AG08396 (cell line): ENCODE measurements around the gene POLD1.
"Not testable (repeated sequence)": the region's sequence is repeated elsewhere in the genome, so short reads cannot be mapped to it uniquely, and the experiment has no call there.

Experiments used
- DNase-seq: peaks from one replicate; pipeline ENCODE4 v3.0.0; 2012; ENCODE audit warnings: low spot score, mixed read lengths

The POLD1 gene

GRCh38 chr19:50435627-50436026, 51.5 kb downstream of the POLD1 start:
- no peak for DNase-seq

DNA sequence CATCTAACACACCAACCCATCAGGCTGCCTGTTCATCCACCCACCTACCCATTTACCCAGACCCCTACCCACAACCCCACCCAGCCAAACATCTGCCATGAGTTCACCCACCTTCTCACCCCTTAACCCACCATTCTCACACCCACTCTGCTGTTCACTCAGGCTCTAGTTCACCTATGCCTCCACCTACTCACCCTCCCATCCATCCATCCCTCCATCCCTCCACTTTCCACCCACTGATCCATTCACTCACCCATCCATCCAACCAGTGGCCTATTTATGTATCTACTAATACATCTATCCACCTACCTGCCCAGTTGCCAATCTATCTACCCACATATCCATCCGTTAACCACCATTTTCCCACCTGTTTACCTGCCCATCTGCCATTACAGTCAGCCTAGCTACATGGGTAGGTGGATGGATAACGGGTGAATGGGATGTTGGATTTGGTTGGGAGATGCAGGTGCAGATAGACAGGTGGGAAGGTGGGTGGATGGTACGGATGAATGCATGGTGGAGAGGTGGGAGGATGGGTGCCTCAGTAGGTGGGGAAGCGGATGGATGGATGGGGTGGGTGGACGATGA, 53.8 kb downstream of the POLD1 start:
- no peak for DNase-seq

DNA sequence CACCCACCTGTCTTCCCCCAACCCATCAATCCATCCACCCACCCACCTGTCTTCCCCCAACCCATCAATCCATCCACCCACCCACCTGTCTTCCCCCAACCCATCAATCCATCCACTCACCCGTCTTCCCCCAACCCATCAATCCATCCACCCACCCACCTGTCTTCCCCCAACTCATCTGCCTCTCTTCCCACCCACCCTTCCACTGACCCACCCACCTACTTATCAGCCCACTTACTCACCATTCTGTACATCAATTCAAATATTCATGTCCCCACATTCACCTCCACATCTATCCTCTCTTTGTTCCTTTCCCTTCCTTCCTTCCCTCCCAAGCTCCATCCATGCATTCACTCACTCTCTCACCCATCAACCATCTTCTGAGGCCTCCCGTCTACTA, 55.0 kb downstream of the POLD1 start:
- DNase-seq: not testable (repeated sequence)

GRCh38 chr19:50444059-50444458, 59.9 kb downstream of the POLD1 start:
- no peak for DNase-seq

DNA sequence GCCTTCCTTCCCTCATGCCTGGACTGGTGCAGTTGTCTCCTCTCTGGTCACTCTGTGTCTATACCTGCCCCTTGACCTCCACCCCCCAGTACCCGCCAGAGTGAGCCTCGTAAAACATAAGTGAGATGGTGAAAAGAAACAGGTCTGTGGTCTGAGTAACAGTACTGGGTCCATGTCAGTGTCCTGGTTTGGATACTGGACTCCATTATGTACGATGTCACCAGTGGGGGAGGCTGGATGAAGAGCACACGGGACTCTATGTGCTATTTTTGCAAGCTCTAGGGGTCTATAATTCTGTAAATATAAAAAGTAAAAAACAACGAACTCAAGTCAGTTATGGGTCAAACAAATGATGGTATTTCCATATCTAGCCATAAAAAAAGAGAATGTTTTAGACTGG, 62.9 kb downstream of the POLD1 start:
- DNase-seq: no peak

GRCh38 chr19:50447750-50448149, 63.6 kb downstream of the POLD1 start:
- no peak for DNase-seq

DNA sequence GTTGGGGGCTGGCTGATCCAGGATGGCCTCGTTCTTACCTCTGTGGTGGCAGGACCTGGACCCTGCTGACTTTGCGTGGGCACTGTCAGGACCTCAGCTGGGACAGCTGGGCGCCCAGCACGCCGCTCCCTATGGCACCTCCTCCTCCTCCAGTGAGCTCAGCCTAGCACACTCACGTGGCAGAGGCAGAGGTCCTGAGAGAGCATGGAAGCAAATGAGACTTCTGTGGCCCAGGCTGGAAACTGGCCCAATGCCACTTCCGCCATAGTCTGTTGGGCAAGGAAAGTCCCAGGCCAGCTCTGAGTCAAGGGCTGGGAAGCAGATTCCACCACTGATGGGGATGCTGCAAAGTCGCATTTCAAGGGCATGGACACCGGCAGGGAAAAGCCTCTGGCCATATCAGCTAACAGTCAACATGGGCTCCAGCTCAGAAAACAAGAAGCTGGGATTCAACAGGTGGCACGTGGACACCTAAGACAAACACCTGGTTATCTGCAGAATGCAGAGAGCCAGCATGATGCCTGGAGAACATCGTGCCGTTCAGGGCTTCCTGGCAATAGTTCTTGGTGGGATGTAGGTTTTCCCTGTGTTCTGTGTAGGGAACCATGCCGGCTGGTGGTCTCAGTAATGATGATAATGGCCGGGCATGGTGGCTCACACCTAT, 65.2 kb downstream of the POLD1 start:
- no peak for DNase-seq

GRCh38 chr19:50450369-50451222, 66.4 kb downstream of the POLD1 start:
- DNase-seq: no peak

GRCh38 chr19:50451223-50451534, 67.0 kb downstream of the POLD1 start:
- no peak for DNase-seq

- no peak for DNase-seq
These were observed 69.1 kb downstream of the POLD1 start for GRCh38 chr19:50453243-50453642.

DNA sequence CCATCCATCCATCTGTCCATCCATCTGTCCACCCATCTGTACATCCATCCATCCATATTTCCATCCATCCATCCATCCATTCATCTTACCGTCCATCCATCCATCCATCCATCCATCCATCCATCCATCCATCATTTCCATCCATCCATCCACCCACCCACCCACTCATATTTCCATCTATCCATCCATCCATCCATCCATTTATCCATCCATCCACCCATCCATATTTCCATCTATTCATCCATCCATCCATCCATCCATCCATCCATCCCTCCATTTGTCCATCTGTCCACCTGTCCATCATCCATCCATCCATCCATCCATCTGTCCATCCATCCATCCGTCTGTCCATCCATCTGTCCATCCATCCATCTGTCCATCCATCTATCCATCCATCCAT, 71.8 kb downstream of the POLD1 start:
- DNase-seq: no peak

GRCh38 chr19:50457300-50457699, 73.2 kb downstream of the POLD1 start:
- DNase-seq: no peak

- peak; percentile 48 for DNase-seq
These were observed 74.4 kb downstream of the POLD1 start for GRCh38 chr19:50458396-50459066.

- no peak for DNase-seq
These were observed 74.9 kb downstream of the POLD1 start for GRCh38 chr19:50459067-50459456.

DNA sequence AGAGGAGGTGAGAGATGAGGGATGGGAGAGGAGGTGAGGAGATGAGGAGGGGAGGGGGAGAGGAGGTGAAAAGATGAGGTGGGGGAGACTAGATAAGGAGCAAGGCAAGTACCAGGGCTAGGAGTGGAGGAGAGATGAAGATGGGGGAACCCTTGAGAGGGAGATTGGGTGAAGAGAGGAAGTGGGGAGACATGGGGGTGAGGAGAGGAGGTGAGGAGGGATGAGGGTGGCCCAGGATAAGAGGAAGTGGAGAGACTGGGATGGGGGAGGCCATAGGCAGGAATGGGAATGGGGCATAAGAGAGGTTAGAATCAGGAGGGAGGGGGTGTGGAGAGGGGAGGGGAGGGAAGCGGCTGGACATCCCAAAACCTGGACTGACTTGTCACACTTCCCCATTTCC, 75.5 kb downstream of the POLD1 start:
- no peak for DNase-seq

DNA sequence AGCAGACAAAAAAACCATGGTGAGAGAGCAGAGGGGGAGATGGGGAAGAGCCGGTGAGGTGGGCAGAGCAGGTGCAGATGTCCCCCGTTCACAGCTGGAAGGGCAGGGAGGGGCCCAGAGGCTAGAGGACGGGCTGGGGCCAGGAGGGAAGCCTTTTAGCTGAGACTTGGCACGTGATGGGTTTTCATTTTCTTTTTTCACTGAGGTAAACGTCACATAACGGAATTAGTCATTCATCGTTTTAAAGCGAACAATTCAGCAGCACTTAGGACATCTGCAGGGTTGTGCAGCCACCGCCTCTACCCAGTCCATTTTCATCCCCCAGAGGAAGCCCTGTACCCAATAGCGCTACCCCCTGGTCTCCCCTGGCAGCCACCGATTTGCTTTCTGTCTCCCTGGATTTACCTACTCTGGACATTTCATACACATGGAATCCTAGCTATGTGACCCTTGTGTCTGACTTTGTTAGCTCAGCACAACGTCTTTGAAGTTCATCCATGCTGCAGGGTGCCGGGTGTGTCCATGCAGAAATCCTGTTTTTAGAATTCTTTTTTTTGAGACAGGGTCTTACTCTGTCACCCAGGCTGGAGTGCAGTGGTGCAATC, 76.1 kb downstream of the POLD1 start:
- DNase-seq: peak; percentile 73

DNA sequence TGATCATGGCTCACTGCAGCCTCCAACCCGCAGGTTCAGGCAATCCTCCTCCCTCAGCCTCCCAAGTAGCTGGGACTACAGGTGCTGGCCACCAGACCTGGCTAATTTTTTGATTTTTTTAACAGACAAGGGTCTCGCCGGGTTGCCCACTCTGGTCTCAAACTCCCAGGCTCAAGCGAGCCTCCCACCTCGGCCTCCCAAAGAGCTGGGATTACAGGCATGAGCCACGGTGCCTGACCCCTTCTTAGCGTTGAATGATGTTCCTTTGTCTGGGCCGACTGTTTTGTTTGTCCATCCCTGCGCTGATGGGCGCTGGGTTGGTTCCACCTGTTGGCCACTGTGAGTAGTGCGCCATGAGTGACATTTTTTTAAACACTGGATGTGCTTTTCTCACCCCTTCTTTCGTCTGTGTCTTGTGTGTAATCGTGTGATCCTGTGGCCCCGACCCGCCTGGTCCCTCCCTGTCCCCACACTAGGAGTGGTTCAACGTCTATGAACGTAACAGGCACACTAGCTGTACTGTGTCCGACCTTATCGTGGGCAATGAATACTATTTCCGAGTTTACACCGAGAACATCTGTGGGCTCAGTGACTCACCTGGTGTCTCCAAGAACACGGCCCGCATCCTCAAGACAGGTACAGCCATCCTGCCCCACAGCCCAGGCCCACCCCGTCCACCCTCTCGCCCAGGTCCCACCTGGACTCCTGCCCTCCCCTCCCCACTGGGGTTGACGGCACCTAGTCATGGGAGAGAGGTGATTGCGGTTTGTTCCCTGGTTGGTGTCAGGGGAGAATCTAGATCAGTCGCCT, 77.1 kb downstream of the POLD1 start:
- peak; percentile 91 for DNase-seq

- DNase-seq: no peak
These were observed 78.8 kb downstream of the POLD1 start for GRCh38 chr19:50462970-50463369.

GRCh38 chr19:50464348-50464747, 80.2 kb downstream of the POLD1 start:
- DNase-seq: no peak

GRCh38 chr19:50465000-50465399, 80.9 kb downstream of the POLD1 start:
- no peak for DNase-seq

DNA sequence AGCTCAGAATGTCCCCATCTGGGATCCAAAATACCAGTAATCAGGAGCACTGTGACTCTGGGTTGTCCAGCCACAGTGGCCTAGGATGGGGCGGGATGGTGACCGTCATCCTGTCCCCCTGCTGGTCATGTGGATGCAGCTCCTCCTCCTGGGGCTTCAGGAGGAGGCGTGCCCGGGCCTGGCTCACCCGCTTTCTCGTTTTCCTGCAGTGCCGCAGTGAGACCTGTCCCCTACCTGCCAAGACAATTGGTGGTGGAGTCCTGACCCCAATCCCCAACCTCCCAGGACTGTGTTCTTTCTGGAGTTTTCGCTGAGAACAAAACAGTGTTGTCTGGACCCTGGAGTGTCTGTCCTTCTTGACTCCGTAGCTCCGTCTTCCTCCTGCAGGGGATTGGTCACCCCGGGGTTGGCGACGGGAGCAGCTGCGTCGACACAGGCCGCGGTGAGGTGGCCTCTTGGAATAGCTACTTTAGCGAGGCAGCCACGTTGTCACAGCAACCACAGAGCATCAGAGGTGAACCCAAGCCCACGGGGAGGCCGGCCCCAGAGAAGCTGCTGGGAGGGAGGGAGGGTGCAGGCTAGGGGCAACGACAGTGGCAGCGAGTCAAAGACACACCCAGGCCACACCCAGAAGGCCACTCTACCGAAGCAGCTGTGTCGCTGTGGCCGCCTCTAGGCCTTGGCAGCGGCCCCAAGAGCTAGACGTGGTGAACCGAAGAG, 82.0 kb downstream of the POLD1 start:
- DNase-seq: no peak
